ENCODE results near the gene CETN3. TPM values are rescaled to one million over a fixed set of nuclear protein-coding genes. Genes with fewer than 3 reads are reported as not detected.

The CETN3 gene
- 13.1 and 16.3 TPM in 2 replicates for total RNA-seq

- DNase-seq (ENCODE audit: low read depth) = peak; percentile 77
- no peaks in the 10 kb centered on the region for H3K27me3 ChIP-seq (ENCODE audit: control insufficient read depth, insufficient read depth, low read length)
- H3K4me3 ChIP-seq (ENCODE audit: low read depth, low read length) = peak within 1 kb of the TSS; percentile 89
- no peaks in the 10 kb centered on the region for H3K36me3 ChIP-seq (ENCODE audit: control insufficient read depth, insufficient read depth, low read length)
- TF ChIP-seq CTCF (IDR thresholded peaks at IDR 0.05; ENCODE audit: insufficient read depth, low read length, poor library complexity, severe bottlenecking) = no peak
These were observed at the start of gene CETN3 for GRCh38 chr5:90409318-90410177. Gene CETN3, minus strand, starts transcription at chr5:90409756. Its CDS starts 95 bp downstream, at chr5:90409661.

GRCh38 chr5:90446961-90447360 is 37.4 kb upstream of the CETN3 start:
- no peak overlapping the region for H3K4me3 ChIP-seq (ENCODE audit: low read depth, low read length)
- no peaks in the 10 kb centered on the region for H3K36me3 ChIP-seq (ENCODE audit: control insufficient read depth, insufficient read depth, low read length)
- no peak for DNase-seq (ENCODE audit: low read depth)
- no peaks in the 10 kb centered on the region for H3K27me3 ChIP-seq (ENCODE audit: control insufficient read depth, insufficient read depth, low read length)
- TF ChIP-seq CTCF (IDR thresholded peaks at IDR 0.05; ENCODE audit: insufficient read depth, low read length, poor library complexity, severe bottlenecking) = no peak

- Histone ChIP-seq H3K4me3 (ENCODE audit: low read depth, low read length) (no peak overlapping the region), H3K27me3 (ENCODE audit: control insufficient read depth, insufficient read depth, low read length) (no peaks in the 10 kb centered on the region), H3K36me3 (ENCODE audit: control insufficient read depth, insufficient read depth, low read length) (no peaks in the 10 kb centered on the region)
- TF ChIP-seq CTCF (IDR thresholded peaks at IDR 0.05; ENCODE audit: insufficient read depth, low read length, poor library complexity, severe bottlenecking) = no peak
- no peak for DNase-seq (ENCODE audit: low read depth)
These were observed 31.1 kb upstream of the CETN3 start for GRCh38 chr5:90440644-90441043.

GRCh38 chr5:90438100-90438499 is 28.5 kb upstream of the CETN3 start:
- Histone ChIP-seq H3K36me3 (ENCODE audit: control insufficient read depth, insufficient read depth, low read length) (no peaks in the 10 kb centered on the region), H3K4me3 (ENCODE audit: low read depth, low read length) (no peak overlapping the region), H3K27me3 (ENCODE audit: control insufficient read depth, insufficient read depth, low read length) (no peaks in the 10 kb centered on the region)
- DNase-seq (ENCODE audit: low read depth) = no peak
- no peak for TF ChIP-seq CTCF (IDR thresholded peaks at IDR 0.05; ENCODE audit: insufficient read depth, low read length, poor library complexity, severe bottlenecking)

- Histone ChIP-seq H3K4me3 (ENCODE audit: low read depth, low read length) (no peak overlapping the region), H3K36me3 (ENCODE audit: control insufficient read depth, insufficient read depth, low read length) (no peaks in the 10 kb centered on the region), H3K27me3 (ENCODE audit: control insufficient read depth, insufficient read depth, low read length) (no peaks in the 10 kb centered on the region)
- no peak for TF ChIP-seq CTCF (IDR thresholded peaks at IDR 0.05; ENCODE audit: insufficient read depth, low read length, poor library complexity, severe bottlenecking)
- DNase-seq (ENCODE audit: low read depth) = no peak
These were observed 28.1 kb upstream of the CETN3 start for GRCh38 chr5:90437663-90438062.
